GM19025 (cell line): ENCODE data around the gene FARSA.

Source experiments
- ATAC-seq: cut with Tn5 transposase; IDR thresholded peaks from one replicate; pipeline ENCODE4 v1.9.1; 2021; ENCODE audit warnings: mild to moderate bottlenecking, low read depth, moderate library complexity; ENCODE audit not compliant: unreplicated experiment

The FARSA gene

DNA sequence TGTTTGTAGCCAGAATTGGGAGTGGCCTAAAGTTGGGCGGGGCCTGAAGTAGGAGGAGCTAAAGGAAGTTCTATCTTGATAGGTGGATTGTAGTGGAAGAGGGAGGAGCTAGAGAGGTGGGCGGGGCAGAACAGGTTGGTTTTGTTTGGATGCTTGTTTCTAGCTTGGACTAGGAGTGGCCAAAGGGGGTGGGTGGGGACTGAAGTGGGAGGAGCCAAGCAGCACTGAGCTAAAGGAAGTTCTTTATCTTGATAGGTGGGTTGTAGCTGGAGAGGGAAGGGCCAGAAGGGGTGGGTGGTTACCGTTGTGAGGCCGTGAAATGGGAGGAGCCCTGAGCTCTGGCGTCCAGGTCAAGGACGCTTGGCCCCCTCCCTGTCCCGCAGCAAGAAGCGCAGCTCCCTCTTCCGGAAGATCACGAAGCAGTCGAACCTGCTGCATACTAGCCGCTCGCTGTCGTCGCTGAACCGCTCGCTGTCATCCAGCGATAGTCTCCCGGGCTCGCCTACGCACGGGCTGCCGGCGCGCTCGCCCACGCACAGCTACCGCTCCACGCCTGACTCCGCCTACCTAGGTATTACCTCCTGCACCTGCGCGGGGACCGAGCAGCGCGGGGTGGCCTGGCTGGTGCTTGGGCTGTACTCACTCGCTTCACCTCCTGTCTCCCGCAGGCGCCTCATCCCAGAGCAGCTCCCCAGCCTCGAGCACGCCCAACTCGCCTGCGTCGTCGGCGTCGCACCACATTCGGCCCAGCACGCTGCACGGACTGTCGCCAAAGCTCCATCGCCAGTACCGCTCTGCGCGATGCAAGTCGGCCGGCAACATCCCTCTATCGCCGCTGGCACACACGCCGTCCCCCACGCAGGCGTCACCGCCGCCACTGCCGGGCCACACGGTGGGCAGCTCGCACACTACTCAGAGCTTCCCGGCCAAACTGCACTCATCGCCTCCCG lies 60.3 kb downstream of the FARSA start:
- no peak for ATAC-seq
